HG03135 (cell line): ENCODE measurements around the gene SPSB2.
"Not testable (repeated sequence)": the region's sequence is repeated elsewhere in the genome, so short reads cannot be mapped to it uniquely, and the experiment has no call there.

Experiments used
- ATAC-seq: cut with Tn5 transposase; IDR thresholded peaks from one replicate; pipeline ENCODE4 v1.9.1; 2021; ENCODE audit warnings: mild to moderate bottlenecking, moderate library complexity; ENCODE audit not compliant: unreplicated experiment

The SPSB2 gene, protein sequence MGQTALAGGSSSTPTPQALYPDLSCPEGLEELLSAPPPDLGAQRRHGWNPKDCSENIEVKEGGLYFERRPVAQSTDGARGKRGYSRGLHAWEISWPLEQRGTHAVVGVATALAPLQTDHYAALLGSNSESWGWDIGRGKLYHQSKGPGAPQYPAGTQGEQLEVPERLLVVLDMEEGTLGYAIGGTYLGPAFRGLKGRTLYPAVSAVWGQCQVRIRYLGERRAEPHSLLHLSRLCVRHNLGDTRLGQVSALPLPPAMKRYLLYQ

GRCh38 chr12:6873094-6874014, at the start of gene SPSB2:
Gene SPSB2, minus strand, starts transcription at chr12:6873303. Its CDS starts 402 bp downstream, at chr12:6872901.
- peak; percentile 73 for ATAC-seq

- no peak for ATAC-seq
Measured at GRCh38 chr12:6921996-6922946, 49.2 kb upstream of the SPSB2 start.

- ATAC-seq = no peak
Measured at GRCh38 chr12:6921539-6921938, 48.4 kb upstream of the SPSB2 start.

DNA sequence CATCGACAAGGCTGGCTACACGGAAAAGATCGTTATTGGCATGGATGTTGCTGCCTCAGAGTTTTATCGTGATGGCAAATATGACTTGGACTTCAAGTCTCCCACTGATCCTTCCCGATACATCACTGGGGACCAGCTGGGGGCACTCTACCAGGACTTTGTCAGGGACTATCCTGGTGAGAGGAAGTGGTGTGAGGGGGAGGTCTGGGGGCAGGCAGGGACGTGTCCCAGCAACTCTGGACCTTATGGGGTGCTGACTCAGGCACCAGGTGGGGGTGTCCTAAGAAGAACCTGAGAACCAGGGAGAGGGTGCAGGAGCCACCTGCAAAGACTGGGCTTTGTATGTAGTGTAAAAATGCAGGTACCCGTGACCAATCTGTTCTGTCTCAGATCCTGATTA, 46.5 kb upstream of the SPSB2 start:
- ATAC-seq = no peak

DNA sequence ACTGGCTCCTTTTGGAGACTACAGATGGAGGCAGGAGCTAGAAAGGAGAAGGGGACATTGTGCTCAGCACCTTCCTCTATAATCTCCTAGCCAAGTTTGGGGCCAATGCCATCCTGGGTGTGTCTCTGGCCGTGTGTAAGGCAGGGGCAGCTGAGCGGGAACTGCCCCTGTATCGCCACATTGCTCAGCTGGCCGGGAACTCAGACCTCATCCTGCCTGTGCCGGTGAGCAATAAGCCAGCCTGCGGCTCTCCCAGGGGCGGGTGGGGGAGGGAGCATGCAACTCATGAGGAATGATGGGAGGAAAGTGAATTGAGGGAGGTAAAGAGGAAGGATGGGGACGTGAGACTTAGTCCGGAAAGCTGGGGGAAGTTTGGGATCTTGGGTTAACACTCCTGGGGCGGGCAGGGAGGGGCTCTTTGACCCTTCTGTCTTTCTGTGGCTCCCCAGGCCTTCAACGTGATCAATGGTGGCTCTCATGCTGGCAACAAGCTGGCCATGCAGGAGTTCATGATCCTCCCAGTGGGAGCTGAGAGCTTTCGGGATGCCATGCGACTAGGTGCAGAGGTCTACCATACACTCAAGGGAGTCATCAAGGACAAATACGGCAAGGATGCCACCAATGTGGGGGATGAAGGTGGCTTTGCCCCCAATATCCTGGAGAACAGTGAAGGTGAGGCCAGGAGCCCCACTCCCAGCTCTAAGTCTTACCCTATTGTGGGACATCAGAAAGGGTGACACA, 44.6 kb upstream of the SPSB2 start:
- no peak for ATAC-seq

- ATAC-seq = no peak
Measured at GRCh38 chr12:6916426-6917200, 43.5 kb upstream of the SPSB2 start.

DNA sequence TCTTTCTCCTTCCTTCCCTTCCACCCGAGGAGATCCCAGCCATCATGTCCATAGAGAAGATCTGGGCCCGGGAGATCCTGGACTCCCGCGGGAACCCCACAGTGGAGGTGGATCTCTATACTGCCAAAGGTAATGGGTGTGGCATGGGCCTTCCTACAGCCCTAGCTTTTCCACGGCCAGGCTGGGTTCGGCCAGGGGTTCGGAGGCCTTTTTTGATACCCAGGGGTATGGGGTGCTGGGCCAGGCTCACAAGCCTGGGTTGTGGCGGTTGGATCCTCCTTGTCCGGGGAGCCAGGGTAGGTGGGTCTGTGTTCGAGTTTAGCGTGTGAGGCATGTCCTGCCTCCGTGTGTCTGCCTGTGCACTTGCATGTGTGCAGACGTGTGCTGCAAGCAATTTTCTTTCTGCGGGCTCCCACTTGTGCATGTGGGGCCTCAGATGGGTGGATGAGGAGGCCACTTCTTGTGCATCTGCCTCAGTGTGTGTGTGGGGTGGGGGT, 42.7 kb upstream of the SPSB2 start:
- ATAC-seq = no peak

DNA sequence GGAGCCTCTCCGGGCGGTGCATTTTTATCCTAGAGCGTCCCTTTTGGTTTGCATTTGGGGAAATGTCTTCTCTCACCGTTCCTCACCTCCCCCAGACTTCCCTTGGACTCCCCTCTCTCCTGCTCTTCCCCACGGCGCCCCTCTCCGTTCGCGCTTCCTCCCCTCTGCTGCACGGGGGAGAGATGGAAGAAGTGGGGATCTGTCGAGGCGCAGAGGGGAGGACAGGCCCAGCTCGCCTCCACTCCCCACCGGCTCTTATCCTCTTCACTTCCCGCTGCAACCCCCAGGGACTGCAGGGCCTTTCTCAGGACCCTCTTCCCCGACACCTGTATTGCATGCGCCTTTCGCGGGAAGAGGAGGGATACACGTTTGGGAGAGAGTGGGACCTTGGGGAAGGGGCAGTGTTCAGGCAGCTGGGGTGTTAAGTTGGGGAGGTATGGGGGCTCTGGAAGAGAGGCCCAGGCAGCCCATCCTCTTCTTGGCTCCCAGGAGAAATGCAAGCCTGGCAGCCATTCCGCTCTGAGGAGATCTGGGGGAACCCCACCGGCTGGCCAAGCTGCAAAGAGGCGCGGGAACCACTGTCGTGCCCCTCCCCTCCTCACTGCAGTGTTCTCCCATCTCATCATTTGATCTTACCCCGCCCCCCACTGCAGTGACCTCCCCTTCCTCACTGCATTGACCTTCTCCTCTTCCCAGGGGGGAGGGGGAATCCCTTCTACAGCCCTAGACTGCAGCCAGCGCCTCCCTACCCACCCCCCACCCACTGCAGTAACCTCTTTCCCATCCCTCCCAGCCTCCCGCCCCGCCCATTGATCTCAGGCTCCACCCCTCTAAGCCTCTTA, 42.1 kb upstream of the SPSB2 start:
- ATAC-seq = no peak

GRCh38 chr12:6914246-6914946, 41.3 kb upstream of the SPSB2 start, which contains the start of gene ENO2:
Gene ENO2, plus strand, starts transcription at chr12:6914580. Its CDS starts 1,253 bp downstream, at chr12:6915833.
- ATAC-seq = peak; percentile 78

- ATAC-seq = no peak
Measured at GRCh38 chr12:6912164-6912935, 39.2 kb upstream of the SPSB2 start.

- no peak for ATAC-seq
Measured at GRCh38 chr12:6909421-6910145, 36.5 kb upstream of the SPSB2 start.

DNA sequence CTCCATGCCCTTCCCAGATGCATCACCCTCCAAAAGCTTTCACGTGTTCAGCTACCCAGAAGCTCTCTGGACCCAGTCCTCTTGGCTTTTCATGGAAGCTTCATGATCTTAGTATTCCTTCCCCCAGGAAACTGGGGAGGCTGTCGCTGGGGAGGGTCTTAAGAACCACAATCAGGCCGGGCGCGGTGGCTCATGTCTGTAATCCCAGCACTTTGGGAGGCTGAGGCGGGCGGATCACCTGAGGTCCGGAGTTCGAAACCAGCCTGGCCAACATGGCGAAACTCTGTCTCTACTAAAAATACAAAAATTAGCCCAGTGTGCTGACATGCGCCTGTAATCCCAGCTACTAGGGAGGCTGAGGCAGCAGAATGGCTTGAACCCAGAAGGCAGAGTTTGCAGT, 35.0 kb upstream of the SPSB2 start:
- not testable (repeated sequence) for ATAC-seq

DNA sequence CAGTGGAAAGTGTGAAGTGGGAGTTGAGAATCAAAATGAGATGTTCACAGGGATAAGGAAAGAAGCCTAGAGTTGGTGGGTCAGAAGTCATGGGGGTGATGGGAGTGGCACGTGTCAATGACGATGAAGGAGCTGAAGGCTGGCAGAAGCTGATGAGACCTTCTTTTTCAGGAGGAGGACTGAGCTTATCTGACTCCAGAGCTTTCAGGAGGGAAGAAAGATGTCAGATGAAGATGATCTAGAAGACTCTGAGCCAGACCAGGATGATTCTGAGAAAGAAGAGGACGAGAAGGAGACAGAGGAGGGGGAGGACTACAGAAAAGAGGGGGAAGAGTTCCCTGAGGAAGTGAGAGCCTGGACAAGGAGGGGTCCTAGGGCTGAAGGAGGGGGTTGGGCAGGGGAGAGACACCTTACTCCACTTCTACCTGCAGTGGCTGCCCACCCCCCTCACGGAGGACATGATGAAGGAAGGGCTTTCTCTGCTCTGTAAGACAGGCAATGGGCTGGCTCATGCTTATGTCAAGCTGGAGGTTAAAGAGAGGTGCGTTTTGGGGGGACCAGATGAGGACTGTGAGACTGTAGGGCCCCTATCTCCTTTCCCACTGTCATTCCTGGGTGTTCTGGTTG, 32.4 kb upstream of the SPSB2 start:
- no peak for ATAC-seq

DNA sequence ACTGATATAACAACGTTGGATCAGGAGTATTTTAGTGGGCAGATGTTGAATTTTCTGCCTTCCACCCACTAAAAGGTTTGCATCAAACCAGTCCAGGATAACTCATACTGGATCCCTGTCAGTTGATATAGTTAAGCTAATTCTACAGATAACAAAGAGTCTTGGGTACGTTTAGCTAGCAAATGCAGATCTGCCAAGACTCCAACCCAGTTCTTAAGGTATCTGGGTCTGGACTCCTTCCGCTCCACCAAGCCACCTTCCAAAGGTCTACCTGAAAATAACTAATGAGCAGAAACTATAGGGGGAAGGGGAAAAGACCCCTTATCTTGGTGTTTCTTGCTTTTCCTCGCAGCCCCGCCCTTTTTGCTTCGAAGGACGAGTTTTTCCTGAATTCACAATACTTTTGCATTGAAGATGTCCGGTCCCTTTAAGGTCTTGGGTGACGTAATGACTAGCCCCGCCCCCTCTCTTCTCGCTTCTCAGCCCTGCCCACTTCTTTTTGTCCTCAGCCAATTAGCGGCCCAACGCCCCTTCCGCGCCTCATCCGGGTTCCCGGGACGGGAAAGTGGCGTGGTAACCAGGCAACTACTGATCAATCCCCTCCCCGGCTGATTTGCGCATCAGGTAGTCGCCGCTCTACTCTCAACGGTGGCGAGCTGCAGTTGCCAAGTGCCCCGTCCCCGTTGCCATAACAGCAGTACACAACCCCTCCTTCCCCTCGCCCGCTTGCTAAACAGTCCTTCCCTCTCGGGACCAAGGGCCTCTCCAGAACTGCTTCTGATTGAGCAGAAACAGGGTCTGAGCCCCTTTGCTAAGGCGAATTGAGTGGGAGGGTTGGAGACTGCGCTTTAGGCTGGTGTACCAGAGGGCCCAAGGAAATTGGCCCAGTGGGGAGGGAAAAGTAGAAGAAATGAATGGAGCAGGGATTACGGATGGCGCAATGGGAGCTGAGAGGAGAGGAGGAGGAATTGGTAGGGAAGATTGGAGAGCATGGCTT, 31.5 kb upstream of the SPSB2 start, which contains the start of gene LRRC23:
Gene LRRC23 (plus strand): TSS at position 543 of the 997 bp plus-strand sequence. CDS start 812 bp downstream, outside the sequence.
- peak; percentile 95 for ATAC-seq
